ENCODE data around the gene ADRA1B. TPM values are rescaled to one million over a fixed set of nuclear protein-coding genes. Genes with fewer than 3 reads are reported as not detected.
A peak's percentile ranks its signal among the peaks of the same experiment; 100 is the strongest.
"Not testable (repeated sequence)": the region's sequence is repeated elsewhere in the genome, so short reads cannot be mapped to it uniquely, and the experiment has no call there.

ADRA1B gene
- total and polyA plus RNA-seq, 2 donors (not counting 3 experiments of a cell fraction or from before 2014, with no cell fraction given) = 0.77 TPM; not detected in 1

- H3K9me3 ChIP-seq (replicated peaks; ENCODE audit: control insufficient read depth, insufficient read depth, low read length) = no peaks in the 10 kb centered on the region
- POLR2A ChIA-PET = no interaction called here
- H3K4me2 ChIP-seq (ENCODE audit: insufficient read depth, low read length) = no peak overlapping the region
- H3K27ac ChIP-seq (ENCODE audit: insufficient read depth, low read depth, low read length) = no peak overlapping the region
- no peaks in the 10 kb centered on the region for H3K4me1 ChIP-seq (ENCODE audit: control insufficient read depth, extremely low read depth, insufficient read depth, low read length)
- H3K79me2 ChIP-seq (ENCODE audit: control insufficient read depth, insufficient read depth, low read length) = no peaks in the 10 kb centered on the region
- CTCF ChIA-PET = interaction anchor here (0.9 to 2.2 kb wide), 5 partner anchors 22 to 808 kb away, joined by 4 to 10 read pairs (median 4); no protein-coding TSS in a partner anchor
- no peaks in the 10 kb centered on the region for H3K9me1 ChIP-seq (replicated peaks; ENCODE audit: control insufficient read depth, extremely low read depth, insufficient read depth, low read length)
- H3K27me3 ChIP-seq (ENCODE audit: control insufficient read depth in 2 of 2, insufficient read depth in 2 of 2, low read length in 2 of 2) = peaks cover 5 to 10% of the 10 kb centered on the region in 2 experiments
- FAIRE-seq (peak; percentile 49), DNase-seq (ENCODE audit: low read depth, low spot score) (peak; percentile 37)
- BruUV-seq (replicated peaks) = no TSS peak
- no peak overlapping the region for H2AFZ ChIP-seq (ENCODE audit: low read depth, low read length)
- no peak overlapping the region for H3K4me3 ChIP-seq (replicated peaks in 1 of 3; ENCODE audit: insufficient read depth in 1 of 3, low read depth in 1 of 3, low read length in 3 of 3)
- dilution Hi-C loops (cut with MboI; ENCODE audit: extremely low pct_ligation_motif_present, low sequenced_read_pairs) (no loop called here), intact Hi-C loops (cut with micrococcal nuclease) (loop anchor here (1.0 to 10.0 kb wide), 4 partner anchors 190 to 808 kb away; partner anchors contain the start of gene IL12B)
- H4K20me1 ChIP-seq (replicated peaks; ENCODE audit: control insufficient read depth, extremely low read depth, insufficient read depth, low read length) = no peaks in the 10 kb centered on the region
- no peaks in the 10 kb centered on the region for H3K36me3 ChIP-seq (ENCODE audit: control insufficient read depth in 2 of 2, extremely low read depth in 1 of 2, insufficient read depth in 2 of 2, low read length in 2 of 2)
- TF ChIP-seq POLR2A (IDR thresholded peaks at IDR 0.05; ENCODE audit: low read depth, low read length) = no peak
- TF ChIP-seq CTCF (IDR thresholded peaks at IDR 0.05; ENCODE audit: extremely low read depth in 1 of 2, insufficient read depth in 1 of 2, low read depth in 1 of 2, low read length in 2 of 2) = peak; percentile 50 to 57
- no peak for TF ChIP-seq JUN (IDR thresholded peaks at IDR 0.05; ENCODE audit: borderline replicate concordance, insufficient read depth, insufficient read length, low read depth)
- H3K9ac ChIP-seq (replicated peaks; ENCODE audit: extremely low read depth, insufficient read depth, low read length) = no peak overlapping the region
Observed at GRCh38 chr5:159965031-159965837, 49.0 kb downstream of the ADRA1B start.

- H3K4me1 ChIP-seq (ENCODE audit: control insufficient read depth, extremely low read depth, insufficient read depth, low read length); H3K9ac ChIP-seq (replicated peaks; ENCODE audit: extremely low read depth, insufficient read depth, low read length); H3K4me3 ChIP-seq (replicated peaks in 1 of 3; ENCODE audit: insufficient read depth in 1 of 3, low read depth in 1 of 3, low read length in 3 of 3); H3K79me2 ChIP-seq (ENCODE audit: control insufficient read depth, insufficient read depth, low read length); H3K36me3 ChIP-seq (ENCODE audit: control insufficient read depth in 2 of 2, extremely low read depth in 1 of 2, insufficient read depth in 2 of 2, low read length in 2 of 2); H3K27ac ChIP-seq (ENCODE audit: insufficient read depth, low read depth, low read length); H3K9me1 ChIP-seq (replicated peaks; ENCODE audit: control insufficient read depth, extremely low read depth, insufficient read depth, low read length); FAIRE-seq; DNase-seq (ENCODE audit: low read depth, low spot score); H4K20me1 ChIP-seq (replicated peaks; ENCODE audit: control insufficient read depth, extremely low read depth, insufficient read depth, low read length); H3K9me3 ChIP-seq (replicated peaks; ENCODE audit: control insufficient read depth, insufficient read depth, low read length); BruUV-seq (replicated peaks); dilution Hi-C loops (cut with MboI; ENCODE audit: extremely low pct_ligation_motif_present, low sequenced_read_pairs); H3K4me2 ChIP-seq (ENCODE audit: insufficient read depth, low read length); H2AFZ ChIP-seq (ENCODE audit: low read depth, low read length); POLR2A ChIA-PET: not testable (repeated sequence)
- intact Hi-C loops (cut with micrococcal nuclease) = loop anchor here (1.0 to 10.0 kb wide), 4 partner anchors 191 to 808 kb away; partner anchors contain the start of gene IL12B
- peaks cover 5 to 16% of the 10 kb centered on the region in 2 experiments for H3K27me3 ChIP-seq (ENCODE audit: control insufficient read depth in 2 of 2, insufficient read depth in 2 of 2, low read length in 2 of 2)
- CTCF ChIA-PET = interaction anchor here (0.9 to 2.2 kb wide), 2 partner anchors 679 to 809 kb away, joined by 4 to 10 read pairs; no protein-coding TSS in a partner anchor
Observed at GRCh38 chr5:159965838-159966128, 49.5 kb downstream of the ADRA1B start.
